Tibial nerve (tissue), 4 donors: ENCODE results near the gene DENND1A. TPM values are rescaled to one million over a fixed set of nuclear protein-coding genes. Genes with fewer than 3 reads are reported as not detected.

Experiments used
- DNase-seq, 2 donors: peaks; one replicate each; pipeline ENCODE4 v3.0.0-alpha.2; 2019; ENCODE audit warnings: low spot score in 2 of 2
- H3K27ac ChIP-seq, 4 donors: fragments of 200-600 bp; sonication (generic) in 3 of 4; one replicate each; pipeline ENCODE4 v1.5.1; 2017 to 2019; ENCODE audit warnings: mild to moderate bottlenecking in 1 of 4
- H3K27me3 ChIP-seq, 2 donors: fragments of 200-600 bp; sonication (generic) in 1 of 2; one replicate each; pipeline versions ENCODE4 v1.5.1 to v1.6.0; 2017 to 2019
- H3K36me3 ChIP-seq, 3 donors: fragments of 200-600 bp; sonication (generic); one replicate each; pipeline ENCODE4 v1.5.1; 2018 to 2019
- H3K4me1 ChIP-seq, 4 donors: fragments of 200-600 bp; sonication (generic) in 3 of 4; one replicate each; pipeline ENCODE4 v1.5.1; 2017 to 2019
- H3K4me3 ChIP-seq, 4 donors: fragments of 200-600 bp; sonication (generic) in 3 of 4; one replicate each; pipeline ENCODE4 v1.5.1; 2017 to 2019; ENCODE audit warnings: mild to moderate bottlenecking in 1 of 4, moderate library complexity in 1 of 4
- H3K9me3 ChIP-seq, 4 donors: fragments of 200-600 bp; sonication (generic) in 3 of 4; one replicate each; pipeline ENCODE4 v1.5.1; 2017 to 2019
- EP300 ChIP-seq, 2 donors: sonication (generic); formaldehyde crosslinking; IDR thresholded peaks; one replicate each; pipeline ENCODE4 v1.6.1; 2017; ENCODE audit warnings: antibody characterized with exemption in 2 of 2, mild to moderate bottlenecking in 1 of 2
- POLR2A ChIP-seq, 2 donors: fragments of 450-650 bp; IDR thresholded peaks; one replicate each; pipeline ENCODE4 v1.6.1; 2017; ENCODE audit warnings: antibody characterized with exemption in 2 of 2, mild to moderate bottlenecking in 2 of 2, moderate library complexity in 2 of 2
- WGBS, 2 donors: methylation state at CpG; one replicate each; pipeline ENCODE4 v1.1.5; 2018; 5-methylcytosine and 5-hydroxymethylcytosine counted together
- total RNA-seq, 4 donors: library from RNA; depleted of rRNA; stranded (reverse); fragments of >200 nt; gene quantifications; one replicate each; pipeline ENCODE4 v1.1.0, GENCODE V29; 2016
- TF ChIP-seq, protein P1 (sequence below), 5 experiments: fragments of 200-600 bp in 3 of 5; fragments of 450-650 bp in 2 of 5; sonication (generic) in 3 of 5; IDR thresholded peaks; one replicate each; pipeline ENCODE4 v1.5.1; 2016 to 2019; ENCODE audit warnings: antibody characterized with exemption in 5 of 5, mild to moderate bottlenecking in 3 of 5, moderate library complexity in 2 of 5

DENND1A gene
- total RNA-seq, 4 donors from 2014 or later: 17.5 to 34.8 (median 20.1) TPM

DNA sequence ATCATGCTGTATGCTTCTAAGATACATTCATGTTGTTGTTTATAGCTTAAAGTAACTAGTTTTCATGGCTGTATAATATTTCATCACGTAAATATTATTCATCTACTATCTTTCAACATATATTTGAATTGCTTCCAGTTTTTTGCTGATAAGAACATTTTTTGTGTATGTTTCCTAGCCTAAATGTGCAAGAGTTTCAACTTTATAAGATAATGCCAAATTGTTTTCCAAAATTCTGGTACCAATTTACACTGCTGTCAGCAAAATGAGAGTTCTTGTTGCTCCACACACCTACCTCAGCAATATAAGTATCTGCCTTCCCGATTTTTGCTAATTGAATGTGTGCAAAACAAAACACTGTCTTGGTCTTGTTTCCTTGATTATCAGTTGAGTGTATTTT lies 395.6 kb downstream of the DENND1A start:
- Histone ChIP-seq H3K4me1 (no peaks in the 10 kb centered on the region), H3K4me3 (no peak overlapping the region), H3K36me3 (no peaks in the 10 kb centered on the region), H3K27ac (no peak overlapping the region), H3K9me3 (peaks cover 0 to 6% (median 3%) of the 10 kb centered on the region in 4 donors), H3K27me3 (no peaks in the 10 kb centered on the region)
- WGBS, 2 donors: 97% methylated on average over 2 of the region's 2 CpGs
- no peak for DNase-seq
- TF ChIP-seq EP300 (IDR thresholded peaks at IDR 0.05): no peak
- TF ChIP-seq, protein P1, sequence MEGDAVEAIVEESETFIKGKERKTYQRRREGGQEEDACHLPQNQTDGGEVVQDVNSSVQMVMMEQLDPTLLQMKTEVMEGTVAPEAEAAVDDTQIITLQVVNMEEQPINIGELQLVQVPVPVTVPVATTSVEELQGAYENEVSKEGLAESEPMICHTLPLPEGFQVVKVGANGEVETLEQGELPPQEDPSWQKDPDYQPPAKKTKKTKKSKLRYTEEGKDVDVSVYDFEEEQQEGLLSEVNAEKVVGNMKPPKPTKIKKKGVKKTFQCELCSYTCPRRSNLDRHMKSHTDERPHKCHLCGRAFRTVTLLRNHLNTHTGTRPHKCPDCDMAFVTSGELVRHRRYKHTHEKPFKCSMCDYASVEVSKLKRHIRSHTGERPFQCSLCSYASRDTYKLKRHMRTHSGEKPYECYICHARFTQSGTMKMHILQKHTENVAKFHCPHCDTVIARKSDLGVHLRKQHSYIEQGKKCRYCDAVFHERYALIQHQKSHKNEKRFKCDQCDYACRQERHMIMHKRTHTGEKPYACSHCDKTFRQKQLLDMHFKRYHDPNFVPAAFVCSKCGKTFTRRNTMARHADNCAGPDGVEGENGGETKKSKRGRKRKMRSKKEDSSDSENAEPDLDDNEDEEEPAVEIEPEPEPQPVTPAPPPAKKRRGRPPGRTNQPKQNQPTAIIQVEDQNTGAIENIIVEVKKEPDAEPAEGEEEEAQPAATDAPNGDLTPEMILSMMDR (IDR thresholded peaks at IDR 0.05): no peak
- TF ChIP-seq POLR2A (IDR thresholded peaks at IDR 0.05): no peak

DNA sequence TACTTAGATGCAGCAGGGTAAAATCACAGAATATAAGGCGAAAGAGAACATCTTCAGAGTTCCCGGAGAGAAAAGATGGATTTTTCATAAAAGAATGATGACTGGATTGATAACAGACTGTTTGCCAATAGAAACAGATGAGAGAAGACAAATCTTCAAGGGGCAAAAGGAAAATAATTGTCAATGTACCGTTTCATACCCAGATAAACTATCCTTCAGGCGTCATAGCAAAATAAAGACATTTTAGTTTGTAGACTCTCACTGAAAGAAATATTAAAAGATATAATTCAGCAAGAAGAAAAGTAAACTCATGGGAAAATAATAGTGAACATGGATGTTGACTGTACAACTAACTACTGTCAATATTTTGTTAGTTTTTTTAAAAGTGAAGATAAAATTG lies 399.7 kb downstream of the DENND1A start:
- TF ChIP-seq POLR2A (IDR thresholded peaks at IDR 0.05) (no peak), EP300 (IDR thresholded peaks at IDR 0.05) (no peak)
- TF ChIP-seq, protein P1 (IDR thresholded peaks at IDR 0.05): no peak
- WGBS, 2 donors: 84 to 86% methylated on average over 4 of the region's 4 CpGs
- H3K27ac ChIP-seq: no peak overlapping the region
- no peak overlapping the region for H3K4me3 ChIP-seq
- H3K9me3 ChIP-seq: peaks cover 0 to 6% (median 3%) of the 10 kb centered on the region in 4 donors
- no peaks in the 10 kb centered on the region for H3K27me3 ChIP-seq
- DNase-seq: no peak
- H3K36me3 ChIP-seq: no peaks in the 10 kb centered on the region
- H3K4me1 ChIP-seq: no peaks in the 10 kb centered on the region

DNA sequence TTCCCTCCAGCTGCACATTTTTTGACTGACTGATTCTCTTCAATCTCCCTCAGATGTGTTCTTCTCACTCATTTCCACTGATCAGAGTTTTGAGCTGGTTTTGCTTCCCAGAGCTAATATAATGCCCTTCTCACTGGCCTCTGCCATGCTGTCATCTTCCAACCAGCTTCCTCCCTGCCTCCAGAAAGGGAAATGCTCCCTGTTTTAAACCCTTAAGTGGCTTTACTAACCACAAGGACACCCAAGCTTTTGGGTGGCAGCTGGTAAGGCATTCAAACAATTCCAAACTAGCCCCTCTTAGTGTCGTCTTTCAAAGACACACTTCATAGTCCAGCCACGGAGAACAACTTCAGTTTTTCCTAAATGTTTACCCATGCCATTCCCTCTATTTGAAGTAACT lies 401.4 kb downstream of the DENND1A start:
- 39 to 41% methylated on average over 2 of the region's 2 CpGs for WGBS, 2 donors
- no peak for DNase-seq

DNA sequence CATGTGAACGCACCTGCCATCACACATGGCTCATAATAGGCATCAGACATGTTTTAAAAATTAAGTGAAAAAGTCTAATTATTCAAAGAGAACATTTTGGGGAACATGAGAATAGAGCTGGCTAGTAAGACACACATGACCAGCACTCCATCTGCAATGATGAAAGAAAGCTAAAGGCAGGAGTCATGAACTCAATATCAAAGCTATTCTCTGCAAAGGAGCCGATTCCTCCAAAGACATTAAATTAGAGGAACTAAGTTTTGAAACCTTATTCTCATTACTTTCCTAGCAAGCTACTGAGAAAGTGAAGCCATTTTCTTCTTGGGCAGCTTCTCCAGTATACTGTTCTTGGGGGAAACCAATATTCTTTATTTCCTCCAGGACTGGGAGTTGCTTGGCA lies 401.9 kb downstream of the DENND1A start:
- no peak overlapping the region for H3K27ac ChIP-seq
- WGBS, 2 donors: 88 to 90% methylated on average over 2 of the region's 2 CpGs
- DNase-seq: no peak
- no peaks in the 10 kb centered on the region for H3K27me3 ChIP-seq
- no peak overlapping the region for H3K4me3 ChIP-seq
- H3K4me1 ChIP-seq: no peaks in the 10 kb centered on the region
- TF ChIP-seq POLR2A (IDR thresholded peaks at IDR 0.05): no peak
- TF ChIP-seq, protein P1 (IDR thresholded peaks at IDR 0.05): no peak
- TF ChIP-seq EP300 (IDR thresholded peaks at IDR 0.05): no peak
- H3K9me3 ChIP-seq: peaks cover 0 to 6% (median 3%) of the 10 kb centered on the region in 4 donors
- no peaks in the 10 kb centered on the region for H3K36me3 ChIP-seq

More for the DNA sequence above, 401.4 kb downstream of the DENND1A start:
- Histone ChIP-seq H3K4me3 (no peak overlapping the region), H3K9me3 (peaks cover 0 to 6% (median 3%) of the 10 kb centered on the region in 4 donors), H3K27me3 (no peaks in the 10 kb centered on the region), H3K27ac (no peak overlapping the region), H3K4me1 (no peaks in the 10 kb centered on the region), H3K36me3 (no peaks in the 10 kb centered on the region)
- no peak for TF ChIP-seq POLR2A (IDR thresholded peaks at IDR 0.05)
- no peak for TF ChIP-seq EP300 (IDR thresholded peaks at IDR 0.05)
- TF ChIP-seq, protein P1 (IDR thresholded peaks at IDR 0.05): no peak

DNA sequence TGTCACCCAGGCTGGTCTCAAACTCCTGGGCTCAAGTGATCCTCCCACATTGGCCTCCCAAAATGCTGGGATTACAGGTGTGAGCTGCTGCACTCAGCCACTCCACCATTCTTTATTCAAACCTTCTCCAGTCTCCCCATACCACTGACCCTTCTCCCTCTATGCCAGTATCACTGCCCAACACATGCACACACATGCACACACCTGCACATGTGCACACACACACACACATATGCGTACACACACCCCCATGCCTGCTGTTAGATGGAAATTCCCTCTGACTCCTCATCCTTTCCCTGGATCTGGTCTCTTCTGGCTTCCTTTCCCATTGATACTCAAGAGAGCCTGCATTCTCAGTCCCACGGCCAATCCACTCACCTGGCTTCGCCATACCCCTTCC lies 404.0 kb downstream of the DENND1A start:
- TF ChIP-seq, protein P1 (IDR thresholded peaks at IDR 0.05): no peak
- TF ChIP-seq POLR2A (IDR thresholded peaks at IDR 0.05) (no peak), EP300 (IDR thresholded peaks at IDR 0.05) (no peak)
- H3K4me1 ChIP-seq: no peaks in the 10 kb centered on the region
- WGBS, 2 donors: 94 to 98% methylated on average over 3 of the region's 3 CpGs
- no peaks in the 10 kb centered on the region for H3K36me3 ChIP-seq
- H3K27ac ChIP-seq: no peak overlapping the region
- DNase-seq: no peak
- H3K9me3 ChIP-seq: peaks cover 0 to 6% (median 3%) of the 10 kb centered on the region in 4 donors
- no peaks in the 10 kb centered on the region for H3K27me3 ChIP-seq
- no peak overlapping the region for H3K4me3 ChIP-seq
